ENCODE results near the gene GLB1L2.

Gene GLB1L2

DNA sequence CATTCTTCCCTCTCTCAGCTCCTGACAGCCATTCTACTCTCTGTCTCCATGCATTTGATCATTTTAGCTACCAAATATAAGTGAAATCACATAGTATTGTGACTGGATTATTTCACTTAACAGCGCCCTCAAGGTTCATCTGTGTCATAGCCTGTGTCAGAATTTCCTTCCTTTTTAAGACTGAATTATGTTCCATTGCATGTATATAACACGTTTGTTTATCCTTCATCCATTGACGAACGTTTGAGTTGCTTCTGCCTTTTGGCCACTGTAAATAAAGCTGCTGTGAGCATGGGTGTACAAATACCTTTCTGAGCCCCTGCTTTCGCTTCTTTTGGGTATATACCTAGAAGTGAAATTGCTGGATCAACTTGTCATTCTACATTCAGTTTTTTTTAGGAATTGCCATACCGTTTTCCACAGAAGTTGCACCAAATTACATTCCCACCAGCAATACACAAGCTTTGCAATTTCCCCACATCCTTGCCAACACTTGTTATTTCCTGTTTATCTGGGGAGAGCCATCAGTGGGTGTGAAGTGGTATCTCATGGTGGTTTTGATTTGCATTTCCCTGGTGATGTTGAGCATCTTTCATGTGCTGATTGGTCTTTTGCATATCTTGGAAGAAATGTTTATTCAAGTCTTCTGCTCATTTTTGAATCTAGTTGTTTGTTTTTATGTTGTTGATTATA is 17.5 kb downstream of the GLB1L2 start:
- TF ChIP-seq, protein P1, sequence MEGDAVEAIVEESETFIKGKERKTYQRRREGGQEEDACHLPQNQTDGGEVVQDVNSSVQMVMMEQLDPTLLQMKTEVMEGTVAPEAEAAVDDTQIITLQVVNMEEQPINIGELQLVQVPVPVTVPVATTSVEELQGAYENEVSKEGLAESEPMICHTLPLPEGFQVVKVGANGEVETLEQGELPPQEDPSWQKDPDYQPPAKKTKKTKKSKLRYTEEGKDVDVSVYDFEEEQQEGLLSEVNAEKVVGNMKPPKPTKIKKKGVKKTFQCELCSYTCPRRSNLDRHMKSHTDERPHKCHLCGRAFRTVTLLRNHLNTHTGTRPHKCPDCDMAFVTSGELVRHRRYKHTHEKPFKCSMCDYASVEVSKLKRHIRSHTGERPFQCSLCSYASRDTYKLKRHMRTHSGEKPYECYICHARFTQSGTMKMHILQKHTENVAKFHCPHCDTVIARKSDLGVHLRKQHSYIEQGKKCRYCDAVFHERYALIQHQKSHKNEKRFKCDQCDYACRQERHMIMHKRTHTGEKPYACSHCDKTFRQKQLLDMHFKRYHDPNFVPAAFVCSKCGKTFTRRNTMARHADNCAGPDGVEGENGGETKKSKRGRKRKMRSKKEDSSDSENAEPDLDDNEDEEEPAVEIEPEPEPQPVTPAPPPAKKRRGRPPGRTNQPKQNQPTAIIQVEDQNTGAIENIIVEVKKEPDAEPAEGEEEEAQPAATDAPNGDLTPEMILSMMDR (conservative IDR thresholded peaks at IDR 0.05; ENCODE audit: low read depth, low read length) = no peak
- no peak for DNase-seq (ENCODE audit: low read depth)
- no peak overlapping the region for H3K4me3 ChIP-seq (ENCODE audit: low read depth, low read length)

DNA sequence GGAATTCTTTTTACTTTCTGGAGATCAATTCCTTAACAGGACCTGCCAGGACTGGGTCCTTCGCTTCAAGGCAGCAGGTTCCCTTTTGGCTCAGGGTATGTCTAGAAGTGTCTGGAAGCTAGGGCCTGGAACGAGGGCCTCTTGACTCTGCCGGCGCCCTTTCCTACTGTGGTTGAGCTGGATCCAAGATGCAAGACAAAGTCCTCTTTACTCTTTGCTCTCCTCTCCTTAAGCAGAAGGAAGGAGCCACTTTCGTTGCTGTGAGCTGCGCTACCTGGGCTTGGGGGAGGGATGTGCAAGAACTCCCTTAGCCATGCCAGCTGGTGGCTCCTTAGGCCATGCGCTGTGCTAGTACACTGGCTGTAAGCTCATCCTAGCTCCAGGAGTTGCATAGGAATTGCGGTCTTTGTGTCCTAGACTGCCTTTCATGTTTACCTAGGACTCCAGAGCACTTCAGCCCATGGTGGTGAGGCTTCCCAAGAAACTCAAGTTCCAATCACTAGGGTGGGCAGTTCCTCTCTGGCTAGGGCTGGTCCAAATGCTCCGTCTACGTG is 18.1 kb downstream of the GLB1L2 start:
- TF ChIP-seq, protein P1 (conservative IDR thresholded peaks at IDR 0.05; ENCODE audit: low read depth, low read length) = no peak
- H3K4me3 ChIP-seq (ENCODE audit: low read depth, low read length) = no peak overlapping the region
- no peak for DNase-seq (ENCODE audit: low read depth)

DNA sequence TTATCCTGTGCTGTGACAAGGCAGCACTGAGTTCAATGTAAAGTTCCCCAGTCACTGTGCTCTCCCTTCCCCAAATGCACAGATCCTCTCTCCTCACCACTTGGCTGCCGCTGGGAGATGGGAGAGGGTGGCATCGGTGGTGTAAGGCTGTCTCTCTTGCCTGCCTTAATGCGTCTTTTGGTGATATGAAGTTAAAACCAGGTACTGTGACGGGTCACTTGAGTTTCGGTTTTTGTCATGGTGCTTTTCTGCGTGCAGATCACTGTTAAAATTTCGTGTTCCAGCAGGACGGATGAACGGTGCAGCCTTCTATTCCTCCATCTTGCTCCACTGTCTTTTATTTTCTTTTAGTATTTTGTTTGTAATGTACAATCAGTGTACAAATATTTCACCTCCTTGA is 18.6 kb downstream of the GLB1L2 start:
- TF ChIP-seq, protein P1 (conservative IDR thresholded peaks at IDR 0.05; ENCODE audit: low read depth, low read length) = no peak
- H3K4me3 ChIP-seq (ENCODE audit: low read depth, low read length) = no peak overlapping the region

DNA sequence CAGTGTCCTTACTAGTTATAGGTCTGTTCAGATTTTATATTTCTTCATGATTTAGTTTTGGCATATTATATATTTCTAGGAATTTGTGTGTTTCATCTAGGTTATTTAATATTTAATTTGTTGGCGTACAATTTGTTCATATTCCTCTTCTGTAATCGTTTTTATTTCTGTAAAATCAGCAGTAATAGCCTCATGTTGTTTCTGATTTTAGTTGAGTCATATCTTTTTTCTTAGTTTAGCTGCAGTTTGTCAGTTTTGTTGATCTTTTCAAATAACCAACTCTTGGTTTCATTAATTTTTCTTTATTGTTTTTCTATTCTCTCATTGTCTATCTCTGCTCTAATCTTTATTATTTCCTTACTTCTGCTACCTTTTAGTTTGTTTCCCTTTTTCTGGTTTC is 20.3 kb downstream of the GLB1L2 start:
- TF ChIP-seq, protein P1 (conservative IDR thresholded peaks at IDR 0.05; ENCODE audit: low read depth, low read length) = no peak
- no peak for DNase-seq (ENCODE audit: low read depth)
- H3K4me3 ChIP-seq (ENCODE audit: low read depth, low read length) = no peak overlapping the region

More for the DNA sequence above, 18.6 kb downstream of the GLB1L2 start:
- DNase-seq (ENCODE audit: low read depth) = no peak

DNA sequence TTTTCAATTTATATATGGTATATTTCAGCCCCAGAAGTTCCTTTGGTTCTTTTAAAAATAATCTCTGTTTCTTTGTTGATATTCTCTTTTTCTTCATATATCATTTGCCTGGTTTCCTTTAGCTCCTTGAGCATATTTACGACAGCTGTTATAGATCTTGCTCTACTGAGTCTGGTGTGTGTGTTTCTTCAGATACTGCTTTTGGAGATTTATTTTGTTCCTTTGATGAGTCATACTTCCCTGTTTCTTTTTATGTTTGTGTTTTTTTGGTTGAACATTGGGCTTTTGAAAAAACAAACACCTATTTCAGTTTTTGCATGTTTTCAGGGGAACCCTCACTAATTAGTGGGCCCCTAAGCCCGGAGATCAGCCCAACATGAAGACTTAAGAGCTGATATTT is 23.3 kb downstream of the GLB1L2 start:
- TF ChIP-seq, protein P1 (conservative IDR thresholded peaks at IDR 0.05; ENCODE audit: low read depth, low read length) = no peak
- no peak overlapping the region for H3K4me3 ChIP-seq (ENCODE audit: low read depth, low read length)
- DNase-seq (ENCODE audit: low read depth) = no peak

DNA sequence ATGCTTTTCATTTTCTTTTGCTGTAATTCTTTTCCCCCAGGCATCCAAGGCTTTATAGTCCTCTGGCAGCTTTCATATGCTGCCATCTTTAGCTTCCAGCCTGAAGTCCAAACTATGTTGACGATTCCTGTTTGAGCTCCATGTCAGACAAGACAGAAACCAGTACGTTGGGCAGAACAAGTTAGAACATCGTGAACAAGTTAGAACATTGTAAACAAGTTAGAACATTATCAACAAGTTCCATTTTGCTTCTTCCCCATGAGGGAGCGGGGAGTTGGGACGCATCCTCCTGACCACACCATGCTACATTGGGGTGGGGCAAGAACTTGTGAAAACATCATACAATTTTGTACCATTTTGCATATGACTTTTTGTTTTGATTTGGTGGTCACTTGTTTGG is 23.9 kb downstream of the GLB1L2 start:
- no peak overlapping the region for H3K4me3 ChIP-seq (ENCODE audit: low read depth, low read length)
- no peak for DNase-seq (ENCODE audit: low read depth)
- TF ChIP-seq, protein P1 (conservative IDR thresholded peaks at IDR 0.05; ENCODE audit: low read depth, low read length) = no peak
